Measurements from ENCODE around the gene FBXO7. TPM values are rescaled to one million over a fixed set of nuclear protein-coding genes. Genes with fewer than 3 reads are reported as not detected.

Gene FBXO7
- total RNA-seq, 4 donors from 2014 or later = 73.4 to 95.1 (median 87.3) TPM

GRCh38 chr22:32478994-32479393 is 4.4 kb downstream of the FBXO7 start:
- Histone ChIP-seq H3K4me3 (no peak overlapping the region), H3K36me3 (peaks cover 2 to 23% of the 10 kb centered on the region in 2 donors), H3K9me3 (no peaks in the 10 kb centered on the region), H3K27ac (no peak overlapping the region), H3K4me1 (peaks cover 0 to 67% (median 5%) of the 10 kb centered on the region in 3 donors), H3K27me3 (no peaks in the 10 kb centered on the region)
- TF ChIP-seq CTCF (IDR thresholded peaks at IDR 0.05) = no peak
- TF ChIP-seq POLR2AphosphoS5 (IDR thresholded peaks at IDR 0.05) = no peak
- no peak for TF ChIP-seq POLR2A (IDR thresholded peaks at IDR 0.05)
- TF ChIP-seq EP300 (IDR thresholded peaks at IDR 0.05) = no peak
- WGBS, 2 donors (ENCODE audit: low coverage in 1 of 2) = 75 to 100% methylated on average over 1 to 3 of the region's 3 CpGs
- ATAC-seq = no peak

GRCh38 chr22:32480238-32480637 is 5.6 kb downstream of the FBXO7 start:
- 90% methylated on average over 1 of the region's 1 CpG; no CpG with 5 or more reads in 1 of the 2 donors for WGBS, 2 donors (ENCODE audit: low coverage in 1 of 2)

GRCh38 chr22:32482708-32483107 is 8.1 kb downstream of the FBXO7 start:
- no peak for ATAC-seq
- no peak overlapping the region for H3K27ac ChIP-seq
- H3K4me3 ChIP-seq = no peak overlapping the region
- H3K9me3 ChIP-seq = no peaks in the 10 kb centered on the region
- TF ChIP-seq POLR2AphosphoS5 (IDR thresholded peaks at IDR 0.05) (no peak), CTCF (IDR thresholded peaks at IDR 0.05) (no peak), EP300 (IDR thresholded peaks at IDR 0.05) (no peak), POLR2A (IDR thresholded peaks at IDR 0.05) (no peak)
- peaks cover 0 to 65% (median 0%) of the 10 kb centered on the region in 3 donors for H3K4me1 ChIP-seq
- 56 to 86% methylated on average over 1 of the region's 1 CpG for WGBS, 2 donors (ENCODE audit: low coverage in 1 of 2)
- H3K36me3 ChIP-seq = peaks cover 9 to 60% of the 10 kb centered on the region in 2 donors
- H3K27me3 ChIP-seq = no peaks in the 10 kb centered on the region

More at GRCh38 chr22:32480238-32480637, 5.6 kb downstream of the FBXO7 start:
- Histone ChIP-seq H3K27me3 (no peaks in the 10 kb centered on the region), H3K4me1 (peaks cover 0 to 67% (median 5%) of the 10 kb centered on the region in 3 donors), H3K9me3 (no peaks in the 10 kb centered on the region), H3K4me3 (no peak overlapping the region), H3K27ac (no peak overlapping the region), H3K36me3 (peaks cover 9 to 35% of the 10 kb centered on the region in 2 donors)
- ATAC-seq = no peak
- no peak for TF ChIP-seq POLR2A (IDR thresholded peaks at IDR 0.05)
- no peak for TF ChIP-seq EP300 (IDR thresholded peaks at IDR 0.05)
- no peak for TF ChIP-seq POLR2AphosphoS5 (IDR thresholded peaks at IDR 0.05)
- no peak for TF ChIP-seq CTCF (IDR thresholded peaks at IDR 0.05)

GRCh38 chr22:32486656-32487390 is 12.2 kb downstream of the FBXO7 start:
- Histone ChIP-seq H3K9me3 (no peaks in the 10 kb centered on the region), H3K36me3 (peaks cover 11 to 81% of the 10 kb centered on the region in 2 donors), H3K4me1 (peaks cover 0 to 40% (median 0%) of the 10 kb centered on the region in 3 donors), H3K27ac (no peak overlapping the region), H3K4me3 (no peak overlapping the region), H3K27me3 (no peaks in the 10 kb centered on the region)
- no peak for TF ChIP-seq POLR2AphosphoS5 (IDR thresholded peaks at IDR 0.05)
- TF ChIP-seq POLR2A (IDR thresholded peaks at IDR 0.05) = no peak
- TF ChIP-seq EP300 (IDR thresholded peaks at IDR 0.05) = no peak
- TF ChIP-seq CTCF (IDR thresholded peaks at IDR 0.05) = no peak
- WGBS, 2 donors (ENCODE audit: low coverage in 1 of 2) = 56 to 69% methylated on average over 3 of the region's 3 CpGs
- ATAC-seq = no peak

GRCh38 chr22:32487461-32487860 is 12.8 kb downstream of the FBXO7 start:
- H3K27ac ChIP-seq = no peak overlapping the region
- ATAC-seq = no peak
- H3K4me1 ChIP-seq = peaks cover 0 to 35% (median 0%) of the 10 kb centered on the region in 3 donors
- no peaks in the 10 kb centered on the region for H3K27me3 ChIP-seq
- WGBS, 2 donors (ENCODE audit: low coverage in 1 of 2) = 50 to 85% methylated on average over 1 of the region's 1 CpG
- H3K36me3 ChIP-seq = peaks cover 11 to 87% of the 10 kb centered on the region in 2 donors
- H3K9me3 ChIP-seq = no peaks in the 10 kb centered on the region
- TF ChIP-seq EP300 (IDR thresholded peaks at IDR 0.05) (no peak), POLR2A (IDR thresholded peaks at IDR 0.05) (no peak), POLR2AphosphoS5 (IDR thresholded peaks at IDR 0.05) (no peak), CTCF (IDR thresholded peaks at IDR 0.05) (no peak)
- H3K4me3 ChIP-seq = no peak overlapping the region

All from gastroesophageal sphincter (tissue), 4 donors.